Duodenal mucosa (tissue), 2 donors: Measurements from ENCODE around the gene NCAPG2.
A peak's percentile ranks its signal among the peaks of the same experiment; 100 is the strongest.
"Not testable (repeated sequence)": the region's sequence is repeated elsewhere in the genome, so short reads cannot be mapped to it uniquely, and the experiment has no call there.

Experiments used
- H3K27ac ChIP-seq: one replicate; pipeline ENCODE4 v1.7.0; 2013; ENCODE audit warnings: low read depth, low read length
- H3K27me3 ChIP-seq, 2 donors: one replicate each; pipeline ENCODE4 v1.7.0; 2013; ENCODE audit warnings: low read length in 2 of 2, control low read depth in 1 of 2; ENCODE audit not compliant: insufficient read depth in 2 of 2, control insufficient read depth in 1 of 2
- H3K36me3 ChIP-seq, 2 donors: one replicate each; pipeline ENCODE4 v1.7.0; 2013; ENCODE audit warnings: low read length in 2 of 2, control low read depth in 1 of 2; ENCODE audit not compliant: insufficient read depth in 2 of 2, control insufficient read depth in 1 of 2
- H3K4me1 ChIP-seq, 2 donors: one replicate each; pipeline ENCODE4 v1.7.0; 2013; ENCODE audit warnings: low read length in 2 of 2, control low read depth in 1 of 2; ENCODE audit not compliant: insufficient read depth in 2 of 2, control insufficient read depth in 1 of 2
- H3K4me3 ChIP-seq, 2 donors: one replicate each; pipeline ENCODE4 v1.7.0; 2013; ENCODE audit warnings: low read length in 2 of 2, low read depth in 1 of 2
- H3K9ac ChIP-seq, 2 donors: one replicate each; pipeline ENCODE4 v1.7.0; 2013; ENCODE audit warnings: low read length in 2 of 2, low read depth in 1 of 2
- H3K9me3 ChIP-seq, 2 donors: one replicate each; pipeline ENCODE4 v1.7.0; 2013; ENCODE audit warnings: low read length in 2 of 2, control low read depth in 1 of 2; ENCODE audit not compliant: control insufficient read depth in 1 of 2

The NCAPG2 gene

DNA sequence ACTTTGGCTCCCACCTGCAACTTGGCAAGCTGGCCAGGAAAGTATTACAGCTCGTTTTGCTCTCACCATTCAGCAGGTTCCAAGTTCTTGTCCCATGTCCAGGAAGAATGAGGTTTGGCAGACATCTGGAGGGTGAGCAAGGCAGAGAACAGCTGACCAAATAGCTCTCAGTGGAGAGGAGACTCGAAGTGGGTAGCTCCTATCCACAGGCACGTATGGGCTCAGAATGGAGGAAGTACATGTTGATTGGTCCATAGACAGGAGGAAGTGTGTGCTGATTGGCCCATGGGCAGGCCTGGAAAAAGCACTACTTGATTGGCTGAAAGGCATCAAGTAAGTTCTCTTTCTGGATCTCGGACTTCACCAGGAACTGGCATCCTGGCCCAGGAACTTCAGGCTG is 3.0 kb upstream of the NCAPG2 start:
- Histone ChIP-seq H3K9me3 (peaks cover 0 to 5% of the 10 kb centered on the region in 2 donors), H3K27me3 (no peaks in the 10 kb centered on the region), H3K4me1 (peaks cover 15 to 19% of the 10 kb centered on the region in 2 donors), H3K4me3 (no peak overlapping the region), H3K27ac (no peak overlapping the region), H3K36me3 (no peaks in the 10 kb centered on the region), H3K9ac (no peak overlapping the region)

DNA sequence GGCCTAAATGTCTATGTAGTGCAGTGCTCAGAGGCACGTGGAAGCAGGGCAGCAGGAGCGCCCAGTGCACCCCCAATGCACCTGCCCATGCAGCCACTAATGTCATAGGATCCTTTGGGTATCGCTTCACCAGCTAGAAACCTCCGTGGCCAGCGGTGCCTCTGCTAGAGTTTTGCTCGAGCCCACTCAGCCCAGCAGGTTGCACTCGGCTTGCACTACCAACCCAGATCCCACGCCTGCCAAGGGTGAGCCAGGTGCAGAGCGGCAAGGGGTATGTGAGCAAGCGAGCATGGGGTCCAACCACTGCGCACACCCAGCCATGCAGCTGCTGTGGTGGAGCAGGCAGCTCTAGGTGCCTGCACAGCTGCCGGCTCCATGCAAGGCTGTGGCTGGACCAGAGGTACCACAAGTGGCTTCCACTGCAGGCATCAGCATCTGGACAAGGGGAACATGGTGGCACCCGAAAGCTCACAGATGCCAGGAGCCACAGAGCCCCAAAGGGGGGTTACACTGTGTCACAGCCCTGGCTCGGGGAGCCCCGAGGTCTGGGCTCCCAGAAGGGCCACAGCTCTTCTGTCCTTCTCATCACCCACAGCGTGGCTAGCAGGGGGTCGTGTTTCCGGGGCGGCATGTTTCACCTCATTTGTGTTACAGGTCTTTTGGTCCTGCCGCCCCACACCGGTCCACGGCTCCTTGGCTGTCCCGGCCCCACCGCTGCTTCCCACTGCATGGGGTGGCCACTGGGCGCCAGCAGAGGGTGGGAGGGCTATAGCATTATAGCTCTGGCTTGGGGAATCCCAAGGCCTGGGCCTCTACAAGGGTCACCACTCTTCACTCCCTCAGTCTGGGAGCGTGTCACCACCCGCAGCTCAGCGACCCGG is 2.3 kb upstream of the NCAPG2 start:
- Histone ChIP-seq H3K4me1 (peaks cover 15 to 19% of the 10 kb centered on the region in 2 donors), H3K27me3 (no peaks in the 10 kb centered on the region), H3K9ac (no peak overlapping the region), H3K4me3 (no peak overlapping the region), H3K36me3 (no peaks in the 10 kb centered on the region), H3K27ac (no peak overlapping the region), H3K9me3 (peaks cover 0 to 5% of the 10 kb centered on the region in 2 donors)

DNA sequence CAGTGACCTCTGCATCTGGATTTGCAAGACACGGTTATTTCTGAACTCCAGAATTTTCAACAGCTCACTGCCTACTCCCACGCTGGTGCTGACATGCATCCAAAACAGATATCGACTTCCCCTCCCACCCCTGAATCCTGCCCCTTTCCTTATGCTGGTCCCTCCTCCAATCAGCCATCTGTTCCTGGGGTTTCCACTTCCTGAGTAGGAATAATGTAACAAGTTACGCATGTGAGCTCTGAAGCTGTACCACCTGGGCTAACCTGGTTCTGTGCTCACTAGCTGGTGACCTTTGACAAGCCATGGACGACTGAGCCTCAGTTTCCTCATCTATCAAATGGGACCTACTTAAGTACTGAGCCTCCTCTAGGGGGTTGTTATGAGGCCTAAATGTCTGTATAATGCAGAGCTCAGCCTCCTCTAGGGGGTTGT is 1.7 kb upstream of the NCAPG2 start:
- peaks cover 15 to 19% of the 10 kb centered on the region in 2 donors for H3K4me1 ChIP-seq
- no peaks in the 10 kb centered on the region for H3K27me3 ChIP-seq
- H3K4me3 ChIP-seq = no peak overlapping the region
- no peak overlapping the region for H3K27ac ChIP-seq
- no peak overlapping the region for H3K9ac ChIP-seq
- H3K36me3 ChIP-seq = no peaks in the 10 kb centered on the region
- H3K9me3 ChIP-seq = peaks cover 0 to 5% of the 10 kb centered on the region in 2 donors

DNA sequence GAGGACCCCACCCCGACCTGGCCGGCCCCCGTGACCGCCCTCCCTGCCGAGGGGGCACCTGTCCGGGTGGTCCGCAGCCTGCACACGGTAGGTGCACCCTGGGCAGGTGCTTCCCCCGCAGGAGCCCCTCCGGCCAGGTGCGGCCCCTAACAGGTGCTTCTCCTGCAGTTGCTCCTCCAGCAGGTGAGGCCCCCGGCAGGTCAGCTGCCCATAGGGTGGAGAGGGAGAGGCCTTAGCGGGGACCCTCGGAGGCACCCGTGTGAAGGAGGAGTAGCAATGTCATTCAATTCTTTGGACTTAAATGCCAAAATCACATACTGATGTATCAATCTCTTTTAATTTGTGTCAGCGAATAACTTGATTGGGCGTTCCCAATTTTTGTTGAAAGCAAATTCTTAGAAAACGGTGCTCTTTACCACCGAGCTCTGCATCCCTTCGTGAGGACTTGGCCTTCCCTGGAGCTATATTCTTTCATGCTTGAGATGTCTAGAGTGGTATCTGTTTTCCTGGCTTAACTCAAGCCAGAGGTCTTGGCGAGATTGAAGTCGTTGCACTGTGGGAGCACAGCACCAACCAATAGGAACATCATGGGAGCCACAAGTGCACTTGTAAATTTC is 738 bp upstream of the NCAPG2 start:
- H3K4me1 ChIP-seq = peaks cover 15% of the 10 kb centered on the region in 2 donors
- H3K27me3 ChIP-seq = no peaks in the 10 kb centered on the region
- peak overlapping the region; percentile 91 to 93 for H3K4me3 ChIP-seq
- peak overlapping the region; percentile 79 to 89 for H3K9ac ChIP-seq
- no peaks in the 10 kb centered on the region for H3K36me3 ChIP-seq
- H3K9me3 ChIP-seq = peaks cover 0 to 5% of the 10 kb centered on the region in 2 donors
- peak overlapping the region; percentile 81 for H3K27ac ChIP-seq

DNA sequence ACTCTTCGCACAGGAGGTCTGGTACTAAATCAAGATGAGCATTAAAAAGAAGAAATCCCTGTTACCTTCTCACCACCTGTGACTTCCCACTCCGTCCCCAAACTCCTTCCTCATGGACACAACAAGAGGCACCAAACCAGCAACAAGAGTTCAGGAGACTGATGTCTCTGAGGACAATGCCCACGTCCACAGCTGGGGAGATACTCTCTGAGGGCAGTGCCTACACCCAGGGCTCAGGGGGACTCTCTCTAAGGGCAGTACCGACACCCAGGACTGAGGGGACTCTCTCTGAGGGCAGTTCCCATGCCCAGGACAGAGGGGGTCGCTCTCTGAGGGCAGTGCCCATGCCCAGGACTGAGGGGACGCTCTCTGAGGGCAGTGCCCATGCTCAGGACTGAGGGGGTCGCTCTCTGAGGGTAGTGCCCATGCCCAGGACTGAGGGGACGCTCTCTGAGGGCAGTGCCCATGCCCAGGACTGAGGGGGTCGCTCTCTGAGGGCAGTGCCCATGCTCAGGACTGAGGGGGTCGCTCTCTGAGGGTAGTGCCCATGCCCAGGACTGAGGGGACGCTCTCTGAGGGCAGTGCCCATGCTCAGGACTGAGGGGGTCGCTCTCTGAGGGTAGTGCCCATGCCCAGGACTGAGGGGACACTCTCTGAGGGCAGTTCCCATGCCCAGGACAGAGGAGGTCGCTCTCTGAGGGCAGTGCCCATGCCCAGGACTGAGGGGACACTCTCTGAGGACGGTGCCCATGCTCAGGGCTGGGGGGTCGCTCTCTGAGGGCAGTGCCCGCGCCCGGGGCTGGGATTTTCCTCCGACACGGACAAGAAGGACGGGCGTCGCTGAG is 703 bp downstream of the NCAPG2 start:
- H3K27me3 ChIP-seq, H3K9me3 ChIP-seq, H3K36me3 ChIP-seq: not testable (repeated sequence)
- Histone ChIP-seq H3K4me3 (peak overlapping the region; percentile 91 to 93), H3K9ac (peak overlapping the region; percentile 74 to 77), H3K27ac (peak overlapping the region; percentile 81), H3K4me1 (peaks cover 15% of the 10 kb centered on the region in 2 donors)

DNA sequence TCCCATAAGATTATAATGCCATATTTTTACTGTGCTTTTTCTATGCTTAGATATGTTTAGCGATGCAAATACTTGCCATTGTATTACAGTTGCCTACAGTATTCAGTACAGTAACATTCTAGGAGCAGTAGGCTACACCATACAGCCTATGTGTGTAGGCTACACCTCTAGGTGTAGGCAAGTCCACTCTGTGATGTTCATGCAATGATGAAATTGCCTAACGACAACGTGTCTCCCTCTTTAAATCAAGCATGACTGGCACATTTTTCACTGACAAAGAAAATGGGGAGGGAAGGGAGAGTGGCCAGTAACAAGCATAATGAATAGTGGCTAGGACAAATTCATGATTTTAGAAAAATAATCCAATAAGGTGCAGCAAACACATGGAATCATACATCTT is 1.7 kb downstream of the NCAPG2 start:
- peaks cover 0 to 3% of the 10 kb centered on the region in 2 donors for H3K36me3 ChIP-seq
- peaks cover 15% of the 10 kb centered on the region in 2 donors for H3K4me1 ChIP-seq
- no peak overlapping the region for H3K4me3 ChIP-seq
- no peaks in the 10 kb centered on the region for H3K27me3 ChIP-seq
- peaks cover 0 to 5% of the 10 kb centered on the region in 2 donors for H3K9me3 ChIP-seq
- H3K27ac ChIP-seq = no peak overlapping the region
- no peak overlapping the region for H3K9ac ChIP-seq

DNA sequence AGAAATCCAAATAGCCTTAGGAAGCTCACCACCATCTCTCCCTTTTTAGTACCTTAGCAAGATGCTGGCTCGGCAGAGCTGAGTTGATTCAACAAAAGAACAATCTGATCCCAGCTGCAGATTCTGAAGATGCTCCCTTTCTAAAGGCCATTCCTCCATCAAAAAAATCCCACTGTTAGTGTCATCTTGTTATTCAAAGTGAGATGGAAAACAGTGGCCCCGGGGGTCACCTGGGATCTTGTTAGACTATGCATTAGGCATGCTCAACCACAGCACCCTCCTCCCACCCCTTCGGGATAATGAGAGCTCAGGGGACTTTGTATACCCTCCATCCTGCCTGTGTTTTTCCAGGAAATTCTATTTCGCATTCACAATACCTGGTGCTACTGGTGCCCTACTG is 2.4 kb downstream of the NCAPG2 start:
- Histone ChIP-seq H3K9me3 (no peaks in the 10 kb centered on the region), H3K9ac (no peak overlapping the region), H3K27me3 (no peaks in the 10 kb centered on the region), H3K27ac (no peak overlapping the region), H3K4me3 (no peak overlapping the region), H3K4me1 (peaks cover 15% of the 10 kb centered on the region in 2 donors), H3K36me3 (peaks cover 0 to 3% of the 10 kb centered on the region in 2 donors)

DNA sequence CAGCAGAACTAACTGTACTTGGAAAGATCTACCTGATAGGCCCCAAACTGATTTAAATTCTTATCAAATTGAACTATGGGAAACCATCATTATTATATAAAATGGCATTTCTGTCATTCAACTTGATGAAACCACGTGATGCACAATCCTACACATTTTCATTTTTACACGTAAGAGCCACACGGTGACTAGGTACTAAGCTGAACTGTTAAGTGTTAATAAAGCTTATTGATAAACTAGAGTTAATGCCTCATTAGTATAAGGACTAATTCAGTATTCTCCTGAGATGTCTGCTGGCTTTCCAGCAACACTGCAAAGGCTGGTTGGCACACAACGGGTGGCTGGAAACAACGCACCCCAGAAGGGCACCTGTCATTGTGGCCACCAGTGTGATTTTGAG is 4.6 kb downstream of the NCAPG2 start:
- Histone ChIP-seq H3K36me3 (peaks cover 0 to 3% of the 10 kb centered on the region in 2 donors), H3K27ac (no peak overlapping the region), H3K27me3 (no peaks in the 10 kb centered on the region), H3K4me1 (peaks cover 10 to 16% of the 10 kb centered on the region in 2 donors), H3K9ac (no peak overlapping the region), H3K9me3 (no peaks in the 10 kb centered on the region), H3K4me3 (no peak overlapping the region)

DNA sequence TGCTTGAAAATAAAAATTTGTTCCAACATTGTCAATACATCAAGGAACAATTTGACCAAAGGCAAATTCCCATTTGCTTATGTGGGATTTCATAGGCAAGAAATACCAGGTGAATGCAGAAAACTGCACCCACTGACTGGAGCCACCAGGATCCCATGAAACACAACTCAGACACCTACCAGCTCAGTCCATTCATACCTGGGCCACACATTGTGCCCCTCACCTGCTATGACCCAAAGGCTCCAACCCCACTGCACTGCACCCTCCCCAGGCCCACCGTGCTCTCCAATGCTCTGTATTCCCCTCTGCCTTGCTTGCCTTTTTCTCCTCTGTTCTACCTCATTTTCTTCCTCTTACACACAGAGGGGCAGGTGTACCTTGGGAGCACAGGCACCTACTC is 5.3 kb downstream of the NCAPG2 start:
- Histone ChIP-seq H3K9ac (no peak overlapping the region), H3K4me1 (peaks cover 9 to 16% of the 10 kb centered on the region in 2 donors), H3K36me3 (peaks cover 0 to 3% of the 10 kb centered on the region in 2 donors), H3K27ac (no peak overlapping the region), H3K4me3 (no peak overlapping the region), H3K9me3 (no peaks in the 10 kb centered on the region), H3K27me3 (no peaks in the 10 kb centered on the region)
